Epithelial cell of esophagus (primary cell): ENCODE data around the gene SLC22A15.
A peak's percentile ranks its signal among the peaks of the same experiment; 100 is the strongest.
"Not testable (repeated sequence)": the region's sequence is repeated elsewhere in the genome, so short reads cannot be mapped to it uniquely, and the experiment has no call there.

ENCODE experiments used
- DNase-seq: peaks from one replicate; pipeline ENCODE4 v3.0.0; 2010; ENCODE audit warnings: low read depth
- H3K4me3 ChIP-seq: 2 replicates; pipeline ENCODE4 v1.5.1; 2011; ENCODE audit warnings: mild to moderate bottlenecking, low read length, control low read depth
- CTCF ChIP-seq: IDR thresholded peaks from 2 replicates; pipeline ENCODE4 v1.5.1; 2011; ENCODE audit warnings: low read depth, mild to moderate bottlenecking, low read length, control low read depth, inconsistent platforms; ENCODE audit not compliant: insufficient read depth; ENCODE audit errors: missing control alignments

The SLC22A15 gene

GRCh38 chr1:116031302-116031835, 55.1 kb downstream of the SLC22A15 start:
- H3K4me3 ChIP-seq, result no peak overlapping the region
- DNase-seq, result no peak
- TF ChIP-seq CTCF, result no peak

- DNase-seq, result peak; percentile 88
- no peak overlapping the region for H3K4me3 ChIP-seq
- no peak for TF ChIP-seq CTCF
Measured at GRCh38 chr1:116033322-116033721, 57.0 kb downstream of the SLC22A15 start.

GRCh38 chr1:116036255-116036654, 59.9 kb downstream of the SLC22A15 start:
- DNase-seq, result no peak
- TF ChIP-seq CTCF, result no peak
- no peak overlapping the region for H3K4me3 ChIP-seq

GRCh38 chr1:116038679-116039078, 62.4 kb downstream of the SLC22A15 start:
- no peak for TF ChIP-seq CTCF

GRCh38 chr1:116044071-116044470, 67.8 kb downstream of the SLC22A15 start:
- DNase-seq, result no peak
- H3K4me3 ChIP-seq, result no peak overlapping the region
- no peak for TF ChIP-seq CTCF

More at GRCh38 chr1:116038679-116039078, 62.4 kb downstream of the SLC22A15 start:
- no peak overlapping the region for H3K4me3 ChIP-seq
- no peak for DNase-seq

GRCh38 chr1:116046933-116047332, 70.6 kb downstream of the SLC22A15 start:
- H3K4me3 ChIP-seq, result not testable (repeated sequence)

GRCh38 chr1:116051896-116052295, 75.6 kb downstream of the SLC22A15 start:
- not testable (repeated sequence) for H3K4me3 ChIP-seq, DNase-seq

More at GRCh38 chr1:116046933-116047332, 70.6 kb downstream of the SLC22A15 start:
- not testable (repeated sequence) for DNase-seq

GRCh38 chr1:116062201-116062600, 85.9 kb downstream of the SLC22A15 start:
- DNase-seq, result no peak

More at GRCh38 chr1:116062201-116062600, 85.9 kb downstream of the SLC22A15 start:
- TF ChIP-seq CTCF, result no peak
- H3K4me3 ChIP-seq, result no peak overlapping the region
